HG03066 (cell line): Measurements from ENCODE around the gene SC5D.

ENCODE experiments used
- ATAC-seq: cut with Tn5 transposase; IDR thresholded peaks from one replicate; pipeline ENCODE4 v1.9.1; 2021; ENCODE audit warnings: low read depth; ENCODE audit not compliant: unreplicated experiment

Gene SC5D

DNA sequence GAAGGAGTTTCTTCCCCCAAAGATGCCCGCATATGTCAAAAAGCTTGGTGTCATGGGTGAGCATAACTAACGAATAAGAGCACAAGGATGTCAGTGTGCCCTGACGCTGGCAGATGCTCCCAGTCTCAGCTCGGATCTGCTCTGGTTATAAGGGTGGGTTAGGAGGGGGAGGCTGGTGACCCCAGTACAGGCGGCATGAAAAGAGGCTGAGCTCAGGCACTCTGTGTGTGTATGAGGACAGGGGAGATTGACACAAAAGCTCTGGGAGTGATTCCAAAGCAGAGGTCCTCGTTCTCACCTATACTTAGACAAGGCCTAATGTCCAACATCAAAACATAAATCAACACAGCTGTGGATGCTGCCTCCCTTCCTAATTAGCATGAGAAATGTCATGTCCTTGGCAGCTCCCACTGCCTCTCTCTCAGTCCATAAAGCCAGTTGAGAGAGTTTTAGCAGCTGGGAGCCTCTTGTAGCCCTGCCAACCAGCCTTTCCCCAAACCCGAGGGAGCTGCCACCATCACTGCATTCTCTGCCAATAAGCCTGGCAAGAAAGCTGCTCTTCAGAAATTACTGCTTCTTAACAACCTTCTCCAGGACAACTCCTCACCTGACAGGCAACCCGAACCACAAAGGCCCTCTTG lies 59.8 kb downstream of the SC5D start:
- no peak for ATAC-seq

DNA sequence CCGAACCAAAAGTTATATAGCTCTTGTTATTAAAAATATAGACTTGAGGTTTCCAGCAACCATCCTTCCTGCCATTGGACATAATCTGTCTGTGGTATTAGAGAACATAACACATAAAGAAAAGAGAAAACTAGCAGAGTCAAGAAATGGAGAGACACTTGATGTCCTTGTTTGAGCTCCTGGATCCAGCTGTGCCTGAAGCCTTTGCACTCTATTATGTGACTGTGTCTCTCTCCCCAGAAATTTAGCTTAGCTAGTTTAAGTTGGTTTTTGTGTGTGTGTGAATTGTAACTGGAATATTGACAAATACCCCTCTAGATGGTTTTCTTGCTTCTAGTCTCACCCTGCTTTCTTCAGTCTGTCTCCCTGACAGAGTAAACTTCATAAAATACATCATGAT lies 61.6 kb downstream of the SC5D start:
- ATAC-seq: no peak

DNA sequence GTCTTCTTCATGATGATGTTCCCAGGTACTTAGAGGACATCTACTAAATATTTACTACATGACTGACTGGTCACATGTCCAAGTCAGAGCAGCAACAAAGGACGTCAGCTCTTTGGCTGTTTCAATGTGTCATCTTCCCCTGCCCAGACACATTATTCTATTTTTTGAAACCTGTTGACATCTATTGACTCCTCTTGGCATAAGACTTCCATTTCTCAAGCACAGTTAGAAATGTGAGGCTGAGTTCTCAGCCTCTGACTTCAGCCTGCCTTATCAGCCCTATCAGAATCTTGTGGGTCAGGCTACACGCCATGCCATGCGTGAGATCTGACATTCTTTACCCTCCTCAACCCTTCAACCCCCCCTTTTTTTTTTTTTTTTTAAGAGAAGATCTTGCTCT lies 63.8 kb downstream of the SC5D start:
- ATAC-seq: no peak
